NCI-H1417 (cell line): ENCODE data around the gene BCAR3.

Experiments used
- DNase-seq, 3 experiments: peaks; one replicate each; lab custom pipeline; 2025; lab: John Stamatoyannopoulos, UW

Gene BCAR3

DNA sequence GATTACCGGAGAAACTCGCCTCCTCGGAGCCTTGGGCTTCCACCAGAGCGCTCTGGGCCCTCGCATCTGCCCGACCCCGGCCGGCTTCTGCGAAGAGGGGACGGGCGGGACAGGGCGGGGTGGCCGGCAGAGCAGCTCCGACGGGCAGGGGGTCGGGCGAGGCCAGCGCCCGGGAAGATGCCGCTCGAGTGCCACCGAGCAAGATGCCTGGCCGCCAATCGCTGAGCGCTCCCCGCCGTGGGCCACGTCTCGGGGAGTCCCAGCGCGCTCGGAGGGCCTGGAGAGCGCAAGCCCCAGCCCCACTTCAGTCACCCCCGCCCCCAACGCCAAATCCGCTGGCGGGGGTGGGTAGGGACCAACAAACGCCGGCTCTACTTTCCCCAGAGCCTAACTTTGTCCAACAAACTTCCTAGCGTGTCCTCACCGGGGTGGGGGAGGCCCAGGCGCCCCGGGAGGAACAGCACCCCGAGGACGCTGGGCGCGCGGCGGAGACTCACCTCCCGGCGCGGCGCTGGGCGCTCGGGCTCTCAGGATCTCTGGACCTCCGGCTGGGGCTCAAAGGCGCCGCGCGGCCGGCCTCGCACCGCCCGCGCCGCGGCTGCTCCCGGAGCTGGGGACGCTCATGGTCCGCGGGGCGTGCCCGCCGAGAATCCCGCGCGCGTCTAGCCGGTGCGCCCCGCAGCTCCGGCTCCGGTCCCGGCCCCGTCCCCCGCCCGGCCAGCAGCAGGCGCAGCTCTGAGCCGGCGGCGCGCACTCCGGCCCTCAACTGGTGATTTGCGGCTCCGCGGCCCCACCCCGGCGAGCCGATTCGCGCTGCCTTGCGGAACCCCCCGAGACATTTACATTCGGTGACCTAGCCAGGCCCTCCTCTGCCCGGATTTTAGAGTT is at the start of gene BCAR3:
TSS of gene BCAR3 (minus strand) at position 737 of the 888 bp plus-strand sequence. CDS start 6,907 bp downstream, outside the sequence.
- DNase-seq = peak; percentile 44 to 87 (median 86)

DNA sequence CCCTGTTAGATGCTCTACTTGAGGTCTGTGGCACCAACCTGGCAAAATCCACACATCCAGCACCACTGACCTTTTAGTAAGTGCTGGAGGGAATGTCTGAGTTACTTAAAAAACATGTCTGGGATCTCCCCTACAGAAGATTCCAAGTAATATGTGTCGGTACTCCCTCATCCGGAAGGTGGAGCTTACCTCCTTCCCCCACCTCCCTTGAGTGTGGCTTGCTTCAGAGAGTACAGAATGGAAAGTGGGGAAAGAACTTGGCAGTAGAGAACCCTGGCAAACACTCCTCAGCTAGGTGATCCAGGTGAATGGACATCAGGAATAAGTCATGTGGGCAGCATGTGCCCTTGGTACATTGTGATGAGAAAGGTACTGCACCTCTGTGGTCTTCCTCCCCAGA is 49.0 kb upstream of the BCAR3 start:
- DNase-seq = no peak

GRCh38 chr1:93729906-93730305 is 48.3 kb upstream of the BCAR3 start:
- no peak for DNase-seq

GRCh38 chr1:93729502-93729901 is 47.9 kb upstream of the BCAR3 start:
- DNase-seq = no peak

GRCh38 chr1:93728480-93729131 is 47.0 kb upstream of the BCAR3 start:
- DNase-seq = no peak

DNA sequence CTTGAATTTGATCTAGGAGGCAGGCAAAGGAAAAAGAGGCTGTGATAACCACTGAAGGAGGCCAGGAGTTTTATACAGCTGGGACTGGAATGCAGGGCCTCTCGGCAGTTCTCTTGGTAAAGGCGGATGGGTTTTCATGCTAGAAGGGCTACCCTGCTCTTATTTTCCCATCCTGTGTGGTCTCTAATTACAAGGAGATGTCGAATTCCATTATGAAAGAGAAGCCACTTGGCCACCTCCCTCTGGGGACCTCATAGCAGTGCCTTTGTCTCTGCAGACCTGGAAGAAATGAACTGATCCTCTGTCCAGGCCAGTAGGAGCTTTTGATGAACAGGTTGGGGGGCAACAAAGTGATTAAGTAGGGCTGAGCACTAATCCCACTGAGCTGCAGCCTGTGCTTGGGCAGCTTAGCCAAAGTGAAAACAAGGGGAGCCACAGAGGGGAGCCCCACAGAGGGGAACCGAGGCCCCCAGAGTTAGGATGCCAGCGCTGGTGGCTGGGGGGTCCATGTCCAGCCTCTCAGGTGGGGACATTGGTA is 42.2 kb upstream of the BCAR3 start:
- no peak for DNase-seq

DNA sequence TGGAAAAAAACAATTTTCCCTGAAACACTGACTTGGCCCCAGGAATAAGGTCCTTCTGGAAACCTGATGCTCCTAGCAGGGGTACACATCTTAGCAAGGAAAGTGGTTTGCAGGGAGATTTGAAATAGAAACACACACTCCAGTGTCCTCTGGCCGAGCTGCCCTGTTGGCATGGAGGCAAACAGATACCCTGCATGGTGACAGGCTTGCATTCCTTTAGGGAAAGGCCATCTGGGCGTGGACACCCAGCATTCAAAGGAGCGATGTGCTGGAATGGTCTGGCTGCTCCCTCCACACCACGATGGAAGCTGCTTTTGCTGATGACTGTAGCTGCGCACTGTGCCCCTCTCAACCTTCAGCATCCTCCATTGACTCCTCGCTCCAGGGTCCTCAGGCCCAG is 41.5 kb upstream of the BCAR3 start:
- no peak for DNase-seq

GRCh38 chr1:93722081-93723031 is 40.7 kb upstream of the BCAR3 start:
- peak in 1 of 3 experiments; percentile 54 for DNase-seq

GRCh38 chr1:93720956-93721626 is 39.5 kb upstream of the BCAR3 start:
- no peak for DNase-seq

- no peak for DNase-seq
Observed at GRCh38 chr1:93717640-93718039, 36.0 kb upstream of the BCAR3 start.

DNA sequence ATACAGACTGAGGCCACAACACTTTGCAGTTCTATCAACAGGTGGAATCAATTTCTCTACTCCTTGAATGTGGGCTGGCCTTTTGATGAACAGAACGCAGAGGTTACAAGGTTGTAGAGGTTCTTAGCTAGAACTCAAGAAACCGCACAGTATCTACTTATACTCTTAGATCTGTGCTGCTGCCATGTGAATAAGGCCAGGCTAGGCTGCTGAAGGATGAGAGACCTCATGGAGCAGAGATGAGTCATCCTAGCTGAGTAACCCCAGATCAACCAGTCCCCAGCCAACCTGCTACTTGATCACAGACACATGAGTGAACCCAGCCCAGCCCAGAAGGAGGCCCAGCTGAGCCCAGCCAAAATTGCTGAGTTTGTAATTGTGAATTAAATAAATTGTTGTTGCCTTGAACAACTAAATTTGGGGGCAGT is 35.3 kb upstream of the BCAR3 start:
- no peak for DNase-seq

GRCh38 chr1:93716163-93716562 is 34.5 kb upstream of the BCAR3 start:
- no peak for DNase-seq

GRCh38 chr1:93715529-93716126 is 34.0 kb upstream of the BCAR3 start:
- DNase-seq = peak; percentile 24 to 85 (median 58)

- no peak for DNase-seq
Observed at GRCh38 chr1:93714356-93714755, 32.7 kb upstream of the BCAR3 start.

DNA sequence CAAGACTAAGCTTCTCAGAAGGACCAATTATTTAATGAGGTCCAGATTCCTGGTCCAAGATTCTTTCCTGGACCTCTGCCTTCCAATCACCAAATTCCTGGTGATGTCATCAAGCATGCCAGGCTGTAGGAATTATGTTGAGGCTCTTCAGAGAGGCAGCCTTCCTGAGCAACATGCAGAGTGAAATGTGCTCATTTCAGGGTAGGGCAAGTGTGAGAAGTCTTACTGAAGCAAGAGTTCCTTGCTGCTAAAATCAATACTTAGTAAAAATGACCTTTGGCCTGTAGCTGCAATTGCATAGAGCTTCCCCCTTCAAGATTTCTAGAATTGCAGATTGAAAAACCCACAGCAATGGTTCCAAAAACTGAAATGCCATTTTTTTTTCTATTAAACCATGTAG is 31.7 kb upstream of the BCAR3 start:
- no peak for DNase-seq

DNA sequence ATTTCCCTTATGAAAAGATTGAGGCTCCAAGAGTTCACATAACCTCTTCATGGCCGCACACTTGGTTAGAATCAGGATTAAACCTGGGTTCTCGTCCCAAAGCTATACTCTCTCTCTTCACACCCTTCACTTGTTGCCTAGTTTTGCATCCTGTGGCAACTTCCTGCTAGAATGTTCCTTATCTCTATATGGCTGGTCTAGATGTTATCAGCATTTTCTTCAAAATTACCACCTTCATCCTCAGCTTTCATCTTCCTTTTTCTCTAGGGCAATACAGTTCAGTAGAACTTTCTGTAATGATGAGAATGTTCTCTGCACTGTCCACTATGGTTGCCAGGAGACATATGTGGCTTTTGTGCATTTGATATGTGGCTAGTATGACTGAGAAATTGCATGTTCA is 31.1 kb upstream of the BCAR3 start:
- DNase-seq = no peak

- no peak for DNase-seq
Observed at GRCh38 chr1:93710499-93711453, 29.1 kb upstream of the BCAR3 start.

DNA sequence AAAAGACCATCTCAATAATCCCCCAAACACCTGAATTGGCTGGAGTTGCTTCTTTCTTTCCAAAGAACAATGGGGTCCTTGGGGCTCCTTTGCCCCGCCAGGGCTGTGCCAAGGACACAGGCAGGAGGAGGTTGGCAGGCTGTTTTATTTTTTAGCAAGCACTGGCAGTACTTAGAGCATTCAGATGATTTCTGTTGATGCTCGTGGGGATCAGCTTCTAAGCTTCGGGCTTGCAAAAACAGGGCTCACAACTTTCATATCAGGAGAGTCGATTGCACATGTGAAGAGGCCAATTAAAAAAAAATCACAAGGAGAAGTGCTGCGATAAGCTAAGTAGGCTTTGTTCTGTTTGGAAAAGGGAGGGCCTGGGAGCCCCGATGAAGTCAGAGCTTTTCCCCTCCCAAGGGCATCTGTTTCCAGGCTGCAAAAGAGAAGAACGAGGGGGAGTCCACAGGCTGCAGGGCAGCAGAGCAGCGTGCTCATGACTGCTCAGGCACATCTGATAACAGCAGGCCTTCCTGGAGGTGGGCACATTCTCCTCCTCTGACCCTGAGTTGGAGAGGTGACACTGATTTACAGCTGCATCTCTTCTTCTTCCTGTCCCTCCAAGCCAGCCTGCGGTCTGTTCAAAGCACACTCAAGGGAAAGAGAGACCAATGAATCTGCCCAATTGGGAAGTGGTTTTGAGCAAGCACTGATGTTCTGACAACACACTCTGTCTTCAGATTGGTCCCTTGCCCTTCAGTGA is 27.3 kb upstream of the BCAR3 start:
- DNase-seq = peak; percentile 42 to 78 (median 69)

DNA sequence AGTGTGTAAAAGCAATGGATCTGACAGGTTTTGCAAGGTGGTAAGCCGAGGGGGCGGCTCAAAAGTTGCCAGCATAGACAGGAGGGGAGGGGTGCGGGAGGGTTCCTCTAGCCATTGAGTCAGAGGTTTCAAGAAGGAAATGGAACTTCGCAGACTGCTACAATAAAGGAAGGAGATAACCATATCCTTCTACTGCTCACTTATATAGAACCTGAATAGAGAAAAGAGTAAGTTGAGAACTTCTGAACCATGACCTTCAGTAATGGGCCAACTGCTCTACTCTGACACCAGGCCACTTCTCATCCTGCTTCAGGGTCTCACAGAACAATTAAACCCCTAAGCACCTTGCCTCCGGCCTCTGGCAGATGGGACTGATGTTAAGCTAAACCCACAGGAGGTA is 26.3 kb upstream of the BCAR3 start:
- DNase-seq = no peak
